Middle frontal gyrus (tissue), 1 donor: ENCODE data around the gene ZNF462.

Experiments used
- DNase-seq: peaks from one replicate; pipeline ENCODE4 v3.0.0-alpha.2; 2015; ENCODE audit warnings: low spot score; ENCODE audit errors: extremely low spot score

ZNF462 gene

GRCh38 chr9:106928350-106928749 is 65.4 kb downstream of the ZNF462 start:
- no peak for DNase-seq

DNA sequence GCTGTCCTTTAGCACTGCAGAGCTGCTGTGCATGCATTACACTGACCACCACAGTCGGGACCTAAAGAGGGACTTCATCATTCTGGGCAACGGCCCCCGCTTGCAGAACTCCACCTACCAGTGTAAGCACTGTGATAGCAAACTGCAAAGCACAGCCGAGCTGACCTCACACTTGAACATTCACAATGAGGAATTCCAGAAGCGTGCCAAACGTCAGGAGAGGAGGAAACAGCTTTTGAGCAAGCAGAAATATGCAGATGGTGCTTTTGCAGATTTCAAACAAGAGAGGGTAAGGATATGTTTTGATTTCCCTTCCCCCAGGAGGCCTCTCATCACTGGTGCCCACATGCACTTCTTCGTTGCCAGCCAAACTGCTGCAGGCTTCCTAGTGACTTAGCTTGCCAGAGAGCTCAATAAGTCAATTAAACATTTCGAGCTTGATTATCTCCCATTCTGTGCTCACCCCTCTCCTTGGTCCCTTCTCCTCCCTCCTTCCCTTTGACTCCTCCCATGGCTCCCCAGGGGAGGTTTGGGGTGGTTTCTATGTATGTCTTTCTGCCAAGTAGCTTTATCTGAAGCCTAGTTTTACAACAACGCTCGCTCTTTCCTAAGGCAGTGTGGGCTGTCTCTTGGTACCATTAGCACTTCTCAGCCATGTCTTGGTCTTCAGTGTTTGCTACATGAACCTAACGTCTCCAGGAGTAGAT is 66.7 kb downstream of the ZNF462 start:
- no peak for DNase-seq

DNA sequence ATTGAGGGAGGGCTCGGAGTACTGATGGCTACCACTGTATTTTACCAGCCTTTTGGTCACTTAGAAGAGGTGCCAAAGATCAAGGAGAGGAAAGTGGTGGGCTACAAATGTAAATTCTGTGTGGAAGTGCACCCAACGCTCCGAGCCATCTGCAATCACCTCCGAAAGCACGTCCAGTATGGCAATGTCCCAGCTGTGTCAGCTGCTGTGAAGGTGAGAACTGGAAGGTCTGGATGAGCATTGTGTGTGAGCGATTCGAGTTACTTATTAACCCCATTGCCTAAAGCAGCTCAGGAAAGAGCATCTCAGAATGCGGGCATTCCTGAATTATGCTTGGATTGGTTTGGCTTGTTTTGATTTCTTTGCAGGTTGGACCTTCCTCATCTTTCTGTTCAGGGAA is 67.5 kb downstream of the ZNF462 start:
- no peak for DNase-seq

DNA sequence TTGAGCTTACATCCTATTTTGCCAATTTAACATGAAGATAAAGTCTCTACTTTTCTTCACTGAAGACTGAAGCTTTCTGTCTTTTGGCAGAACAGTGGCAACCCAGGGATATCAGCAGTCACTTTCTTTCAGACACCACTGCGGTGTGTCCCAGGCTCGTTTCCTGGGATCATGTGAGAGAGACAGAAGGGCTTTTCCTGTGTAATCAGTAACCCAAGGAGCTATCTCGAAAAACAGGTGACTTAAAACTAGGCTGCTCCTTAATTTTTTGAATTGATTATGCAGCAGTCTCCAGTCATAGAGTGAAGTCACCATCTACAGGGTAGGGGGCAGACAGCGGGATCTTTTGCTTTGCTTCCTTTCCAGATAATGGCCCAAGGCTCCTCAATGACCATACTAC is 68.5 kb downstream of the ZNF462 start:
- DNase-seq: no peak

DNA sequence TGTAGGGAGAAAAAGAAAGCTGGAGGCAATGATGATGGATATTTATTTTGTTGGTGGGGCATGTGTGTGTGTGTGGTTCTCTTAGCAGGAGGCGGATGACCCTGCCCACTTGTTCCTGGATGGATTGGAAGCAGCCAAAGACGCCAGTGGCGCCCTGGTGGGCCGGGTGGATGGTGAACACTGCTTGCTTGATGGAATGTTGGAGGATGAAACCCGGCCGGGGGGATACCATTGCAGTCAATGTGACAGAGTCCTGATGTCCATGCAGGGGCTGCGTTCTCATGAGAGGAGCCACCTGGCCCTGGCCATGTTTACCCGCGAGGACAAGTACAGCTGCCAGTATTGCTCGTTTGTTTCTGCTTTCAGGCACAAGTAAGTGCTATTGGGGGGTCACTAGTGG is 69.2 kb downstream of the ZNF462 start:
- no peak for DNase-seq

DNA sequence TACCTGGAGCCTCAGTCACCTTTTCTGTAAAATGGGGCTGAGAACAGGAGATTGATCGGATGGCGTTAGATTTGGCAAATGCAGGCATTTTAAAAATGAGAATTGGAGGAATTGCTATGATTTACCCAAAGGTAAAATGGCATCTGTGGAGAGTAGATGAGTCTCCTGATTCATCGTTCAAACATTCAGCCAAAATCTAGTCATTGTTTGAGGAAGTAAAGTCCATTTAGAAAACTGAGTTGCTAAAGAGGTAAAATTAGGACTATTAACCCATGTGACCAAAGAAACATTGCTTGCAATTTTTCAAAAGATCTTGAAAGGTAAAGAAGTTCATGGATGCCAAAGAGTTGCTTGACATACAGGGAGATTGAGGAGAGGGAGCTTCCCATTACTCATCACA is 69.7 kb downstream of the ZNF462 start:
- DNase-seq: no peak

- DNase-seq: no peak
Measured at GRCh38 chr9:106933470-106933869, 70.5 kb downstream of the ZNF462 start.

- DNase-seq: no peak
Measured at GRCh38 chr9:106934442-106935238, 71.7 kb downstream of the ZNF462 start.

GRCh38 chr9:106936680-106937079 is 73.7 kb downstream of the ZNF462 start:
- DNase-seq: no peak

DNA sequence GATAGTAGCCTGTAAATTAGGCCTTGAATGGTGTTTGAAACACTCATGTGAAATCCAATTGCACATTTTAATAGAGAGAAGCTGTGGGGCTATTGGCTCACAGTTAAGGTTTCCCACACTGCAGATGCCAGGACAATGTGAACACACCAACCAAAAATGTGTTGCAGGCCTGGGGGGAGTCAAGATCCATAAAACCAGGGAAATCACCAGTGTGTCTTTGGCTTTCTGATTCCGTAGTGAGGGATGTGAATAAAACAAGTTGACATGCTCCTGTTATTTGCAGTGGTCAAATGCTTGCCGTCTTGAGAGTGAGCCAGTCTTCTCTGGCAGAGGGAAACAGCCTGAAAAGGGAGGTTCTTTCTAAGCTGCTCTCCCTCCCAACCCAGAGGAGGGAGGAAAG is 79.0 kb downstream of the ZNF462 start:
- DNase-seq: no peak

DNA sequence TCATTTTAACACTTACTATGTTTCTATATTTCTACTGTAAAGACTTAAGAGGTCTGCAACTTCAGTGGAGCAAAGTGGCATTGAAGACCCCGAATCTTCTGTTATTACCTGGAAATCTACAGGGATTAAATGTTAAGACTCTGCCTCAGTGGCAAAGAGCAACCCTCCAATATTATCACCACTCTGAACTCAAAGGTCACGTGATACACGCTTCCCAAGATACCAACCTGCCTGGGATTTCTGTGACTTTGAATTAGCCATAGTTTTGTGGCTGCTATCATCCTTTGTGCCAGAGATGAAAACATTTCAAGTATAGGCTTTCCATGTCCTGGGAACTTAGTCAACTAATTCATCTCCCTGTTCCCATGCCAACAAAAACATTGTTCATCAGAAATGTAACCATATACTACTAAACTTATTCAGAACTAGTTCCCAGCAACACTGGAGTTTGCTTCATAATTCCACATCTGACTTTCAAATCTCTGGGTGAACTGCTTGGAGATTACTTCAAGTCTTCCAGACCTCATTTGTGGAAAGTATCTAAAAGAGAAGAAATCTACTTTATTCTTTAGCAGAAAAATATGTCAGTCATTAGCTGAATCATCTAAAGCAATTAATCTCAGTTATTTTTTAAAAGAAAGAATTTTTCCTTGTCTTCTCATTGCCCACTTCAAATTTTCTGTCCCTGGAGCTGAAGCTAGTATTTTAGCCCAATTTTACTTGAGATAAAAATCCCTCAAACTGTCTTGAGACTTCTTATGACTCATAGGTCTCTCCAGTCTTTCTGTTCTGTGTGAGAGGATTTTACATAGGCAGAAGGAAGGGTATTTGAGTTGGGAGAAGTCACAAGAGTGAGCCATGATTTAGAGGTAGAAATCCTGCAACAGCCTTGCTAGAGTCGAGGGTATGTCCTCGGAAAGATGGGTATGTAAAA is 83.0 kb downstream of the ZNF462 start:
- DNase-seq: no peak

- no peak for DNase-seq
Measured at GRCh38 chr9:106947106-106947900, 84.3 kb downstream of the ZNF462 start.

DNA sequence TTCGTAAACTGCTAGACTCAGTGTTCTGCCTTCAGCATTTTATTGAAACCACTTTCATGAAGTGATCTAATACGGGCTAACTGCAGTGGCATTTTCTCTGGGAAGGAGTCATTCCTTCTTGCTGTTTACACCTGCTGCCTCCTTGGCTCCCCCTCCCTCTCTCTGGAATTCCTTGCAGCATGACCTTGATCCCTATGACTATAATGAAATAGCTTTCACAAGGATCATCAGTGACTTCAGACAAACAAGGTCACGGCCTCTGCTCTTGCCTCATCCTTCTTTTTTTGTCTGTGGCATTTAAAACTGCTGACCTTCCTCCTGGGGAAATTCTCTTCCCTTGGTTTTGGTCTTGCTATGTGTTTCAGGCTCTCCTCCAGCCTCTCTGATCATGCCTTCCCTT is 90.2 kb downstream of the ZNF462 start:
- no peak for DNase-seq

DNA sequence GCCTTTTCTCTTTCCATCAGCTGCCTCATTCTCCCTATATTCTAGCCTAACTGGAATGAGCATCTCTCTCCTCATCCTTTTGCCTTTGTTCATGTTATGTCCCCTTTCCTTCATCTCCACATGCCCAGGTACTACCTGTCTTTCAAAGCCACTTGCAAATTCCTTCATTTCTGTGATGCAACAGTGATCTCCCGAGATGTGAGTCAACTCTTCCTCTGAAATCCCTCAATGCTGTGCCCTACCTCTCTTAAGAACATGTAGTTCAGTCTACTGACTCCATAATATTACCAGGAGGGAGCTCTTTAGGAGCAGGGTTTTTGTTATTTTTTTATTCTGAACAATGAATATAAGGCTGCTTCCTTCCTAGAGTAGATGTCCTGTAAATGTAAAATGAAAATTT is 91.6 kb downstream of the ZNF462 start:
- DNase-seq: no peak

GRCh38 chr9:106954974-106955850 is 92.2 kb downstream of the ZNF462 start:
- DNase-seq: no peak

DNA sequence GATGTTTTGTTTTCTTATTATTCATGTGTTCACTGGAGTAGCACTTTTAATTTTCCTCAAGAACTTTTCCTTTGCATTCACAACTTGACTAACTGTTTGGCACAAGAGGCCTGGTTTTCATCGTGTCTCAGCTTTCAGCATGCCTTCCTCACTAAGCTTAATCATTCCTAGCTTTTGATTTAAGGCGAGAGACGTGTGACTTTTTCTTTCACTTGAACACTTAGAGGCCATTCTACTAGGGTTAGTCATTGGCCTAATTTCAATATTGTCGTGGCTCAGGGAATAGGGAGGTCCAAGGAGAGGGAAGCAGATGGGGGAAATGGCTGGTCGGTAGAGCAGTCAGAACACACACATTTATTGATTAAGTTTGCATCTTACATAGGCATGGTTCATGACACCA is 94.0 kb downstream of the ZNF462 start:
- DNase-seq: no peak

DNA sequence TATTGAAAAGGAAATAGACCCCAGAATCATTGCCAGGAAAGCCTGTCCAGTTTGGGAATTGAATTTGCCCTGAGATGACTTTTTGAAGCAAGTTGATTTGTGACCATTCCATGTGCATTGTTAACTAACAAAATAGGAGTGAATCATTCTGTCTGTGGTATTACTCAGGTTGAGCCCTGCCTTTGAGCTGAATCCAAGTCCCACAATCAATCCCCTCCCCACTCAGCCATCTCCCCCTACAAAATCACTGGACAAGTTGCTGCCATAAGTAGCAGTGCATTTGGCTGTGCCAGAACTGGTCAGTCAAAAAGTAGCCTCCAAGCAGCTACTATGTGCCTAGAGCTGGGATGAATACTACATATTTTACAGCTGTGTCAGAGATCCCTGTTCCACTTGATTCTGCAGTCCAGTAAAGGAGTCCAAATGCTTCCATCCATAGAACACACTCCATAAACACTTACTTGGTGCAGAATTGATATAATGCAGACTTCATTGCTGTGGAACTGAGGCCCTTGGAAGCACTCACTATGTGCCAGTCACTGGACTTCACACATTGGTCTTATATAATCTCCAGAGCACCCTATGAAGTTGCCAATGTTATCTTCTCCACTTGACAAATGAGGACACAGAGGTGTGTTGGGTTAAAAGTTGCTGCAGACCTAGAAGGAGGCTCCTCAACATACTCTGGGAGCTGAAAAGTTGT is 96.1 kb downstream of the ZNF462 start:
- no peak for DNase-seq

DNA sequence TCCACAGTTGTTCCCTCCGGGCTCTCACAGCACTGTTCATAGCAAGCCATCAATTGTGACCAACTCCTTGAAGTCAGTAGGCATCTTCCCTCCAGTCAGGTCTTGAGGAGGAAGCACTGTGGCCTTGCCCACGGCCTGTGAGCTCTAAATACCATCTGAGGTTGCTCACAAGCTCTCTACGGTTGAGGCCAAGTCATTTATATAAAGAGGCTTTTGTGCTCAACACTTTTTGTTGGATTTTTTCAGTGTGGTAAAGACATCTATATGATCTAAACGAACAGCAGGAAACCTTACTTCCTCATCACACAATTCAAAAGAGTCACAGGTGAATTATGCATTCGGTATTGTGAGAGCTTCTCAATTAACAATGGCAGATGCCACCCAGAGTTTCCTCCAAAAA is 97.3 kb downstream of the ZNF462 start:
- no peak for DNase-seq

DNA sequence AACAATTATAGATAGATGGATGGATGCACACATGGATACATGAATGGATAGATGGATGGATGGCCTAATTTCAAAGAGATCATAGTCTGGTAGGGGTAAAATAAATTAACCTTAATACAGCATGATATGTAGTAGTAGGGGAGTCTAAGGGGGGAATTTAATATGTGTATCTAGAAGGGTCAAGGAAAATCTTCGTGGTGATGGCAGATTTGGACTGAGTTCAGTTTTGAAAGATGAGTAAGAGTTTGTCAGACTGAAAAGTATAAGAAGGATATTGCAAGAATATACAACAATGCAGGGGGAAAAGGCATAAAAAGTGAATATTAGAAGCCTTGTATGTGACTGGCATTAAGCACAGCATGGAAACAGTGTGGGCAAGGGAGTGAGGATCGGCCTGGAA is 98.7 kb downstream of the ZNF462 start:
- no peak for DNase-seq
